ENCODE measurements around the gene H1-8.

DNA sequence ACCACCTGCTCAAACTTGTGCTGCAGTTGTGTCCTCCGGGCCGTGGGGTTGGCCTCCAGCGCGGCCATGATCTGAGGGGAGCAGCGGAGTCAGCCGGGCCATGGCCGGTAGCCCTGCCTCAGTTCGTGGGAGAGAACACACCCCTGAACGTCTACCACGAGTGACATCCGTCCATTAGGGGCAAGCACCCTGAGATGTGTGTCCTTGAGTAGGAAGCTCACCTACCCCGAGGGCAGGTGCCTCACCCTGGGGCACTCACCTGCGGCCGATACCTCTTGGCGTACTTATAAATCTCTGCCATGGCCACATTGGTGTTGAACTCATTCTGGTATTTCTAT lies 13.4 kb downstream of the H1-8 start:
- TF ChIP-seq, protein P1, sequence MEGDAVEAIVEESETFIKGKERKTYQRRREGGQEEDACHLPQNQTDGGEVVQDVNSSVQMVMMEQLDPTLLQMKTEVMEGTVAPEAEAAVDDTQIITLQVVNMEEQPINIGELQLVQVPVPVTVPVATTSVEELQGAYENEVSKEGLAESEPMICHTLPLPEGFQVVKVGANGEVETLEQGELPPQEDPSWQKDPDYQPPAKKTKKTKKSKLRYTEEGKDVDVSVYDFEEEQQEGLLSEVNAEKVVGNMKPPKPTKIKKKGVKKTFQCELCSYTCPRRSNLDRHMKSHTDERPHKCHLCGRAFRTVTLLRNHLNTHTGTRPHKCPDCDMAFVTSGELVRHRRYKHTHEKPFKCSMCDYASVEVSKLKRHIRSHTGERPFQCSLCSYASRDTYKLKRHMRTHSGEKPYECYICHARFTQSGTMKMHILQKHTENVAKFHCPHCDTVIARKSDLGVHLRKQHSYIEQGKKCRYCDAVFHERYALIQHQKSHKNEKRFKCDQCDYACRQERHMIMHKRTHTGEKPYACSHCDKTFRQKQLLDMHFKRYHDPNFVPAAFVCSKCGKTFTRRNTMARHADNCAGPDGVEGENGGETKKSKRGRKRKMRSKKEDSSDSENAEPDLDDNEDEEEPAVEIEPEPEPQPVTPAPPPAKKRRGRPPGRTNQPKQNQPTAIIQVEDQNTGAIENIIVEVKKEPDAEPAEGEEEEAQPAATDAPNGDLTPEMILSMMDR (conservative IDR thresholded peaks at IDR 0.05) = no peak
- TF ChIP-seq EZH2 (IDR thresholded peaks at IDR 0.05; ENCODE audit: low read depth) = no peak
